HG03108 (cell line): Measurements from ENCODE around the gene EML1.

ENCODE experiments used
- ATAC-seq: cut with Tn5 transposase; IDR thresholded peaks from one replicate; pipeline ENCODE4 v1.9.1; 2021; ENCODE audit warnings: moderate library complexity; ENCODE audit not compliant: unreplicated experiment

The EML1 gene

GRCh38 chr14:99889268-99889667 is 96.1 kb downstream of the EML1 start:
- no peak for ATAC-seq

GRCh38 chr14:99891266-99891665 is 98.1 kb downstream of the EML1 start:
- no peak for ATAC-seq

GRCh38 chr14:99891900-99892299 is 98.7 kb downstream of the EML1 start:
- peak; percentile 50 for ATAC-seq

GRCh38 chr14:99892406-99892805 is 99.2 kb downstream of the EML1 start:
- no peak for ATAC-seq

GRCh38 chr14:99896361-99896760 is 103.1 kb downstream of the EML1 start:
- ATAC-seq: no peak

- no peak for ATAC-seq
Measured at GRCh38 chr14:99899578-99900178, 106.5 kb downstream of the EML1 start.

GRCh38 chr14:99902925-99903324 is 109.7 kb downstream of the EML1 start:
- no peak for ATAC-seq

- no peak for ATAC-seq
Measured at GRCh38 chr14:99904506-99904905, 111.3 kb downstream of the EML1 start.

GRCh38 chr14:99905121-99905520 is 111.9 kb downstream of the EML1 start:
- ATAC-seq: no peak

GRCh38 chr14:99907761-99908652 is 114.8 kb downstream of the EML1 start:
- ATAC-seq: no peak

GRCh38 chr14:99908653-99909250 is 115.5 kb downstream of the EML1 start:
- no peak for ATAC-seq

GRCh38 chr14:99909513-99910064 is 116.4 kb downstream of the EML1 start:
- ATAC-seq: no peak

- no peak for ATAC-seq
Measured at GRCh38 chr14:99910337-99911309, 117.4 kb downstream of the EML1 start.

- no peak for ATAC-seq
Measured at GRCh38 chr14:99915305-99916090, 122.3 kb downstream of the EML1 start.

- no peak for ATAC-seq
Measured at GRCh38 chr14:99916091-99916383, 122.8 kb downstream of the EML1 start.

- no peak for ATAC-seq
Measured at GRCh38 chr14:99918781-99919180, 125.6 kb downstream of the EML1 start.

- ATAC-seq: no peak
Measured at GRCh38 chr14:99921425-99921824, 128.2 kb downstream of the EML1 start.

- no peak for ATAC-seq
Measured at GRCh38 chr14:99924379-99924778, 131.2 kb downstream of the EML1 start.

- no peak for ATAC-seq
Measured at GRCh38 chr14:99925471-99925870, 132.3 kb downstream of the EML1 start.

GRCh38 chr14:99928963-99929362 is 135.8 kb downstream of the EML1 start:
- ATAC-seq: no peak
